ENCODE data around the gene CBR3. TPM values are rescaled to one million over a fixed set of nuclear protein-coding genes. Genes with fewer than 3 reads are reported as not detected.
"Not testable (repeated sequence)": the region's sequence is repeated elsewhere in the genome, so short reads cannot be mapped to it uniquely, and the experiment has no call there.

CBR3 gene
- total RNA-seq, 1 donor from 2014 or later = 4.3 TPM

- ATAC-seq (peak; percentile 85 to 87), DNase-seq (peak; percentile 71)
- H3K27me3 ChIP-seq (ENCODE audit: low read depth) = no peaks in the 10 kb centered on the region
- TF ChIP-seq, protein P1, sequence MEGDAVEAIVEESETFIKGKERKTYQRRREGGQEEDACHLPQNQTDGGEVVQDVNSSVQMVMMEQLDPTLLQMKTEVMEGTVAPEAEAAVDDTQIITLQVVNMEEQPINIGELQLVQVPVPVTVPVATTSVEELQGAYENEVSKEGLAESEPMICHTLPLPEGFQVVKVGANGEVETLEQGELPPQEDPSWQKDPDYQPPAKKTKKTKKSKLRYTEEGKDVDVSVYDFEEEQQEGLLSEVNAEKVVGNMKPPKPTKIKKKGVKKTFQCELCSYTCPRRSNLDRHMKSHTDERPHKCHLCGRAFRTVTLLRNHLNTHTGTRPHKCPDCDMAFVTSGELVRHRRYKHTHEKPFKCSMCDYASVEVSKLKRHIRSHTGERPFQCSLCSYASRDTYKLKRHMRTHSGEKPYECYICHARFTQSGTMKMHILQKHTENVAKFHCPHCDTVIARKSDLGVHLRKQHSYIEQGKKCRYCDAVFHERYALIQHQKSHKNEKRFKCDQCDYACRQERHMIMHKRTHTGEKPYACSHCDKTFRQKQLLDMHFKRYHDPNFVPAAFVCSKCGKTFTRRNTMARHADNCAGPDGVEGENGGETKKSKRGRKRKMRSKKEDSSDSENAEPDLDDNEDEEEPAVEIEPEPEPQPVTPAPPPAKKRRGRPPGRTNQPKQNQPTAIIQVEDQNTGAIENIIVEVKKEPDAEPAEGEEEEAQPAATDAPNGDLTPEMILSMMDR (IDR thresholded peaks at IDR 0.05) = no peak
- no peaks in the 10 kb centered on the region for H3K9me3 ChIP-seq
- peak overlapping the region; percentile 72 for H3K4me3 ChIP-seq
- no peaks in the 10 kb centered on the region for H3K36me3 ChIP-seq
- H3K27ac ChIP-seq = peak overlapping the region; percentile 86
- peaks cover 23% of the 10 kb centered on the region for H3K4me1 ChIP-seq
- intact Hi-C loops (cut with DNase I) = no loop called here
These were observed 668 bp downstream of the CBR3 start for GRCh38 chr21:36135391-36136102.

- ATAC-seq; H3K9me3 ChIP-seq; intact Hi-C loops (cut with DNase I); DNase-seq; H3K4me3 ChIP-seq; H3K27ac ChIP-seq; H3K36me3 ChIP-seq; H3K27me3 ChIP-seq (ENCODE audit: low read depth): not testable (repeated sequence)
- H3K4me1 ChIP-seq = peaks cover 15% of the 10 kb centered on the region
These were observed 4.9 kb downstream of the CBR3 start for GRCh38 chr21:36139791-36140190.

- TF ChIP-seq, protein P1 (IDR thresholded peaks at IDR 0.05) = peak; percentile 84
- H3K36me3 ChIP-seq = peaks cover 13% of the 10 kb centered on the region
- intact Hi-C loops (cut with DNase I) = no loop called here
- ATAC-seq = peak; percentile 96
- H3K4me3 ChIP-seq = no peak overlapping the region
- no peaks in the 10 kb centered on the region for H3K27me3 ChIP-seq (ENCODE audit: low read depth)
- H3K4me1 ChIP-seq = peaks cover 3% of the 10 kb centered on the region
- DNase-seq = peak; percentile 85
- H3K27ac ChIP-seq = peak overlapping the region; percentile 5
- no peaks in the 10 kb centered on the region for H3K9me3 ChIP-seq
These were observed 6.6 kb downstream of the CBR3 start for GRCh38 chr21:36141513-36141925.

- H3K27me3 ChIP-seq (ENCODE audit: low read depth); DNase-seq; ATAC-seq; H3K4me1 ChIP-seq; H3K4me3 ChIP-seq; H3K27ac ChIP-seq; H3K9me3 ChIP-seq; intact Hi-C loops (cut with DNase I): not testable (repeated sequence)
- H3K36me3 ChIP-seq = peaks cover 13% of the 10 kb centered on the region
These were observed 9.4 kb downstream of the CBR3 start for GRCh38 chr21:36144233-36144632.

GRCh38 chr21:36145259-36145658 is 10.4 kb downstream of the CBR3 start:
- H3K4me1 ChIP-seq = peaks cover 9% of the 10 kb centered on the region
- intact Hi-C loops (cut with DNase I) = no loop called here
- H3K36me3 ChIP-seq = peaks cover 13% of the 10 kb centered on the region
- DNase-seq = no peak
- no peak overlapping the region for H3K27ac ChIP-seq
- H3K4me3 ChIP-seq = no peak overlapping the region
- no peaks in the 10 kb centered on the region for H3K9me3 ChIP-seq
- no peak for ATAC-seq
- TF ChIP-seq, protein P1 (IDR thresholded peaks at IDR 0.05) = no peak
- no peaks in the 10 kb centered on the region for H3K27me3 ChIP-seq (ENCODE audit: low read depth)

DNA sequence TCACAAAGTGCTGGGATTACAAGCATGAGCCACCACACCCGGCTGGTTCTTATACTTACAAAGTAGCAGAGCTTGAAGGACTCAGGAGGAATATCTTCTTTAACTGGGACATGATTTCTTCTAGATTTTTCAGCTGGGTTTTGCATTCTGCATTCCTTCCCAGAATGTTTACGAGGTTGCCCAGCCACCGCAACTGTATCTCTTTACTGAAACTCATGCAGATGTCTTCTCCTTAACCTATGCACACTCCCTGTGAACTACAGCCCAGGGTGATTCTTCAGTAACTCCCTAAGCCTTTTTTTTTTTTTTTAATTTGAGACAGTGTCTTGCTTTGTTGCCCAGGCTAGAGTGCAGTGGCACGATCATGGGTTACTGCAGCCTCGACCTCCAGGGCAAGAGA is 13.0 kb downstream of the CBR3 start:
- Histone ChIP-seq H3K27me3 (ENCODE audit: low read depth) (no peaks in the 10 kb centered on the region), H3K4me3 (no peak overlapping the region), H3K36me3 (peaks cover 8% of the 10 kb centered on the region), H3K4me1 (peaks cover 19% of the 10 kb centered on the region), H3K9me3 (no peaks in the 10 kb centered on the region), H3K27ac (no peak overlapping the region)
- DNase-seq = no peak
- intact Hi-C loops (cut with DNase I) = no loop called here
- no peak for ATAC-seq
- TF ChIP-seq, protein P1 (IDR thresholded peaks at IDR 0.05) = no peak
